ENCODE results near the gene NEDD8.

GRCh38 chr14:24232645-24233537 lies 724 bp upstream of the NEDD8 start, which contains the start of gene GMPR2:
- TF ChIP-seq CTCF (conservative IDR thresholded peaks at IDR 0.05 in 1 of 2, IDR thresholded peaks at IDR 0.05 in 1 of 2; ENCODE audit: low read depth in 1 of 2, low read length in 2 of 2): no peak
- no peak for TF ChIP-seq EZH2 (IDR thresholded peaks at IDR 0.05; ENCODE audit: low read length, missing control alignments)

Data from fibroblast of lung (primary cell).